Kidney tubule cell (primary cell): Measurements from ENCODE around the gene MICU2.
"Not testable (repeated sequence)": the region's sequence is repeated elsewhere in the genome, so short reads cannot be mapped to it uniquely, and the experiment has no call there.

Experiments used
- DNase-seq: peaks from one replicate; pipeline ENCODE4 v3.0.0-alpha.2; 2018; ENCODE audit warnings: low spot score

Gene MICU2

DNA sequence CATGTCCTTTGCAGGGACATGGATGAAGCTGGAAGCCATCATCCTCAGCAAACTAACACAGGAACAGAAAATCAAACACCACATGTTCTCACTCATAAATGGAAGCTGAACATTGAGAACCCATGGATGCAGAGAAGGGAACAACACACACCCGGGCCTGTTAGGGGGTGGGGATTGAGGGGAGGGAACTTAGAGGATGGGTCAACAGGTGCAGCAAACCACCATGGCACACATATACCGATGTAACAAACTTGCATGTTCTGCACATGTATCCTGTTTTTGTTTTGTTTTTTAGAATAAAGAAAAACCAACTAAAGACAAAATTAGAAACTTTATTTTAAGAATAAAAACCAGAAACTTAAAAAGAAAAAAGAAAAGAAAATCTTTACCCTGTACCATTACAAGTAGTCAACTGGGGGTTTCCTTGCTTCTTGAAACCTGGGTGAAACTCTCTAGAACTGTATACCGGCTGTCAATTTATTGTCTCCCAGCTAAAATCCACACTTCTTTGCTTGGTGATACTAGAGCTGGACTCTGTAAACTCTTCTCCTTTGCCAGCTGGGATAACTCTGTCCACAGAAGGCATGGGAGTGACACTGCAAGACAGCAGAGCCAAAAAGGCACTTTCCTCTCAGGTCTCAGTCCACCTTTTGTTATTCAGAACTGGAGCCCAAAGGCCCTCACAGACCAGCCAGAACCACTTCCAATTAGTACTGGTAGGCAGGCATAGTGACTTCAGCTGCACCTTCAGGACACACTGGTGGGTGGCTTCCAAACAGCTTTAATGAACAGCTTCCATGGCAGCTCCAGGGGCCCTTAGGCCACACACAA, 9.0 kb downstream of the MICU2 start:
- DNase-seq: no peak

DNA sequence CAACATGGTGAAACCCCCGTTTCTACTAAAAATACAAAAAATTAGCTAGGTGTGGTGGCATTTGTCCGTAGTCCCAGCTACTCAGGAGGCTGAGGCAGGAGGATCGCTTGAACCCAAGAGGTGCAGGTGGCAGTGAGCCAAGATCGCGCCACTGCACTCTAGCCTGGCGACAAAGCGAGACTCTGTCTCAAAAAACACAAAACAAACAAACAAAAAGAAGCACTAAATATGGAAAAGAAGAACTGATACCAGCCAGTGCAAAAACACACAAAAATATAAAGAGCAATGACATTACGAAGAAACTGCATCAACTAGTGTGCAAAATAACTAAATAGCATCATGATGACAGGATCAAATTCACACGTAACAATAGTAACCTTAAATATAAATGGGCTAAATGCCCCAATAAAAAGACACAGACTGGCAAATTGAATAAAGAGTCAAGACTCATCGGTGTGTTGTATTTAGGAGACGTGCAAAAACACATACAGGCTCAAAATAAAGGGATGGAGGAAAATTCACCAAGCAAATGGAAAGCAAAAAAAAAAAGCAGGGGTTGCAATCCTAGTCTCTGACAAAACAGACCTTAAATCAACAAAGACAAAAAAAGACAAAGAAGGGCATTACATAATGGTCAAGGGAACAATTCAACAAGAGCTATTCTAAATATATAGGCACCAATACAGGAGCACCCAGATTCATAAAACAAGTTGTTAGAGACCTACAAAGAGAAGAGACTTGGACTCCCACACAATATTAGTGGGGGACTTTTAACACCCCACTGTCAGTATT, 13.1 kb downstream of the MICU2 start:
- not testable (repeated sequence) for DNase-seq

DNA sequence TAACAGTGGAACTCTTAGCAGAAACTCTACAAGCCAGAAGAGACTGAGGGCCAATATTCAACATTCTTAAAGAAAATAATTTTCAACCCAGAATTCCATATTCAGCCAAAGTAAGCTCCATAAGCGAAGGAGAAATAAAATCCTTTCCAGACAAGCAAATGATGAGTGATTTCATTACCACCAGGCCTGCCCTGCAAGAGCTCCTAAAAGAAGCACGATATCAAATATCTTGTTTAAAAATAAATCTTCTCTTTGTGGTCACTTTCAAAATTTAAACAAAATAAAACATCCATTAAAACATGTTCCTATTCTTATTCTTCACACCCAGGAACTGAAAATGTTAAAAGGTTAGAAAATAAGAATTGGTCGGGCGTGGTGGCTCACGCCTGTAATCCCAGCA, 13.7 kb downstream of the MICU2 start:
- DNase-seq: no peak

DNA sequence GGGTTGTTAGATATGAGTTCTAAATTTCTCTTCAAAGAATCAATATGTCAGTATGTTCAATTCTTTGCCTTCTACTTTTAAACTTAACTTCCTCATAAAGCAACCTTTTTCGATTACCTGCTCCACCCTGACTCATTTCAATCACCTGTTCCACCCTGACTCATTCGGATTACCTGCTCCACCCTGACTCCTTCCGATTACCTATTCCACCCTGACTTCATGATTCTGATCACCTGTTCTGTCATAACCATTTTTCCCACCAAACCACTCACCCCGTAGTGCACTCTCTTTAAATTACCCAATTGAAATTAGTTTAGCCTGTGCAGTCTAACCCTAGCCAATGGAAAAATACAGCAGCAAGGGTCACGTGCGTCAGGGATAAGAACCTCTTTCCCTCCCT, 14.5 kb downstream of the MICU2 start:
- not testable (repeated sequence) for DNase-seq

DNA sequence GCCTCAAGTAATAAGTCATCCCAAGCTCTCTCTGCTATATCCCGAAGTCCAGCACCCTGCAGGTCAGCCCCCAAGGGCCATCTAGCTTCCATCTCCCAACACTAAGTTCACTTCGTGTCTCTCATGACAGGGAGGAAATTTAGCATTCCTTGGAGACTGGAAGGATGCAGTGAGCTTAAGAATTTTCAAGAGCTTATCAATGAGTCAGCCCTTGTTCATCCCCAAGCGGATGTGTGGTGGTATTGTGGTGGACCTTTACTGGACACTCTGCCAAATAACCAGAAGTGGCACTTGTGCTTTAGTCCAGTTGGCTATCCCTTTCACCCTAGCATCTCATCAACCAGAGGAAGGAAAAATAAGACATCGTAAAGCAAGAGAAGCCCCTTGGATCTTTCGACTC, 15.6 kb downstream of the MICU2 start:
- peak; percentile 62 for DNase-seq

DNA sequence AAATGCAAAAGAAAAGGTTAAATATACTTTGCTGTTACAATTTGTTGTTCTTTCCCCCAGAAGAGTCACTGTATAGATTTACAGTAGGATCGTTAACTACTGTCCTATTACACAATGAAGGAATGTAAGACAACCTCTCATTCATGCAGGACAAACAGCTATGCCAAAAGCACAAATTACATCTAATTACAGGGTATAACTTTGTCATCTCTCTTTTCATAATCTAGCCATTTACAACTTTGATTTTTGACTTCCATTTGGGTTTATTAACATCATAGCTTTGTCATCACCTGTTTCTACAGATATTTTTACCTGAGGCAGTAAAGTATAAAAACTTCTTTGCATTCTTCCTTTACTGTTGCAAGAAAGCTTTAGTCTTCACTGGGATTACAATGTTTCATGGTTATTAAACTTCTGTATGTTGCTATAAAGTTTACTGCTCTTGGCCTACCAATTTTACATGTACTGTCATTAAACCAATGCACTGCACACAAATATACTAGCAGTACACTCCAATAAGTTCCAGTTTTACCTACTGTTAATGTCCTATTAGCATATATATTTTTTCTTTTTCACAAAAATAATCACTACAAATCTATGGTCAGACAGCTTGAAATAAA, 18.9 kb downstream of the MICU2 start:
- no peak for DNase-seq

DNA sequence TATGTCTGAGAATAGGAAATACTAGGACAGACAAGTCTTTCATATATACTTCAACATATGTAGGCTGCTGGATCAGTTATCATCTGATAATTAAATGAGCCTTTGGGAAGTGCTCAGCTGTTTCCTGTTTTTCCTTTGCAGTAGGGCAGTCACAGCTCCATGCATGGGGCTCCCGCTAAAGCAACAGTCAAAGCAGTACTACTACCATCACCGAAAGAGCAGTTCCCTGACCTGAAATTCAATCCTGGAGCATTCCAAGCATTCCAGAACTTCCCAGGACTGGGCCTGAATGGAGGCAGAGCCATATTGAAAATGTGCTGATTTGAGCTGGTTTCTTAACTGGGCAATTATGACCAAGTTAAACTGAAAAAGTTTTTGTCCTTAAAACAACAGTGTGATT, 20.5 kb downstream of the MICU2 start:
- DNase-seq: peak; percentile 57

DNA sequence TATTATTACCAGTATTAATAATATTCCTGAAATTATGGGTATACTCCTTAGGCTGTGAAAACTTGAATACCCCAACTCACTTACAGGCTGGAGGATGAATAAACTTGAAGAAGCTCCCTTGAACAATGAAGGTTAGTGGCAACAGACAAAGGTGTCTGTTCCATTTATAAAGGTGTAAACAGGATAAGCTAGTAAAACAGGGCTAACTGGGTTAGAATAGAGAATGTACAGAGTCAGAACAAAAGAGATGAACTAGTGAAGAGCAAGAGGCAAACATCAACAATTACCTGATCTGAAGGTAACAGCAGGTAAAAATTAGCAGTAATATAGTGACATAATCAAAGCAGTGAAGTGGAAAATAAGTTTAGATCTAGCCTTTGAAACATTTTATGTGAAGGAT, 23.2 kb downstream of the MICU2 start:
- DNase-seq: no peak

DNA sequence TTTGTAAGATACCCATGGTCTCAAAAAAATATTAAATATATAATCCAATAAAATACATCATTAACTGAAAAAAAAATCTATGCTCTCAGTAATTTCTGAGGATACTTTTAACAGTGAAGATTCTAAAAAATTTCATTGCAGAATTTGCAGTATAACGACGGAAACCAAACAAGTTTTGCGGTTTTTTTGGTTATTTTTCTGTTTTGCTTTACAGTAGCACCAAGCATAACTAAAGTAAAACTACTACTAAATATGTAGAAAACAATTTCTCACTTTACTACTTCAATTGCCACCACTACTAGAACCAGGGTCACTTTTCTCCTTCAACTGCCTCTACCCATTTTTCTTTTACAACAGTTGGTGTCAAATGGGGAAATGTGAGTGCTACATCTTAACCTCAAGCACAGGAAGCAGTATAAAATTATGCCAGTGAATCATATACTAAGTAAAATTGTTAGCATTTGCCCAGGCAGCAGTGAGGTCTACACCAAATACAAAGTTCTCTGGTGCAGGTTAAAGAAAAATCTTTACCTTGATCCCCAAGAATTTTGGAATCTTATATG, 24.1 kb downstream of the MICU2 start:
- DNase-seq: peak; percentile 30

DNA sequence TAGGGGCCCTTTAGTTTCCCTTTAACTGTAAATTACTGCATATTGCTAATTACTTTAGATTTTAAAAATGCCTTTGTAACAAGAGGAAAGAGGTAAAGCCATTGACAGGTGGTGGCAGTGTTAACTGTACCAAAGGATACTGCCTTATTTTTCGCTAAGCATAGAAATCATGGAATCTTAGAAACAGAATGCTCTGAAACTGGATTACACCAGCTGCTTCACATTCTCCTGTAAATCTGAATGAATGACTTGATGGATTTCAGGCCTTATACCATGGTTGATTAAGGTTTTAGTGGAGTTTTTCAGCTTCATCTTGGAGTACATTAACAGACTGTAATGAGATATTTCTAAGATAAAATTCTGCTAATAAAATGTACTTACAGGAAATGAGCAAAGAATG, 25.2 kb downstream of the MICU2 start:
- no peak for DNase-seq

DNA sequence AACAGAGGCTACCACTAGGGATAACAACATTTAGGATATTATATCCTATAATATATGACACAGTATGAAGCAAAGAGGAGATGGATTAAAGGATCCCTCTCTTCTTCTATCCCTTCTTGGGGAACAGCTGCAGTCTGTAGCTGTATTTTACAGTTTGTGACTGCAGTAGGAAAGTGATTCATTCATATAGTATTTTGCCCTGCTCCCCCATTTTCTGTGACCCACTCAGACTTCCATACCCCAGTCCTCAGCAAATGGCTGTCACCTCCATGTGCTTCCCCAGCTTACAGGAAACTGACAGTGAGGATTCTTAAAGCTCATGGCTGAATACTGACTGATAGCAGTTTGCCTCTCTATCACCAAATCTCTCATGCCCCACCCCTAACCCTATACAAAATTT, 27.5 kb downstream of the MICU2 start:
- peak; percentile 30 for DNase-seq

DNA sequence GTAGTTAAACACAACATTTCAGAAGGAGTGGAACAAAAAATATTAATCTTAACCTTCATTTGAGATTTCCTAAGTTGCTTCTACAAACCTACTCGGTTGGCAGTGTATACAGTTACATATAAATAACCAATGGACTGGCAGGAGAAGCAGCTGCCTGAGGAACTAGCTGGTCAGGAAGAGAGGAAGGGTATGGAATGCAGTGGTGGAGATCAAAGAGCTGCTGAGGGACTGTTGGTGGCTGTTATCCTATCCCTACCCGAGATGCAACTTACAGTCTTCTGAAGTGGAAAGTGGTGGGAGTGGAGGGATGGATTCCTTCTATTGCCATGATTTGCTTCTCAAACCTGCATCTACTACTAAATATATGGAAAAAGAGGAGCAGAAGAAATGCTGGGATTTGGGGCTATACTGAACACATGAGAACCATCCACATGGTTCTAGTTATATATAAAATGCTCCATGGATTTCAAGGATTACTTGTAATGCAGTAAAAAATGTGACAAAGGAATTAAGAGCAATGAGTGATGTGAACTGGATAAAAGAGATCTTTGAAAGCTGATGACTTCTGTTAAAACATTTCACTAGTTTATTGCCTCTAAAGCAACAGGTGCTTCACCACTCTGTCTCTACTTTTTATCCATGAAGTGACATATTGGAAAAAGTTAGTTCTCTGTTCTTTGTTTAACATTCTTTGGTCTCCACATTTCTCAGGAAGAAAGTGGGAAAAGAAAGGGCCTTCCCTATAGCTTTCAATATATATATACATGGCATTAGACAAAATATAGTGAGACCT, 29.9 kb downstream of the MICU2 start:
- DNase-seq: no peak

DNA sequence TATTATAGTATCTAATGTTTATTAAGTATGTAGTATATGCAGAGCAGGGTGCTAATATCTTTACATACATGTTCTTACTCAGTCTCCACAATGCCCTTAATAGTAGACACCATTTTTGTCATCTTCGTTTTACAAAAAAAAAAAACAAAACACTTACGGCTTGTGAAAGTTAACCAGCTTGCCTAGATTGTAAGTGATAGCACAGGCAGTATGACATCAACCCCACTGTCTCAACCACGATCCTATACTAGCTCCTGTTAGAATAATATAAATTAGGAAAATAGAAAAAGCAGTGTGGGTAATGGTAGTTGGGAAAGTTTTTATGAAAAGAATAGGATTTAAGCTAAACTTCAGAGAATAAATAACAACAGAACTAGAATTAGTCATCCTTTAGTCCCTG, 34.3 kb downstream of the MICU2 start:
- no peak for DNase-seq

DNA sequence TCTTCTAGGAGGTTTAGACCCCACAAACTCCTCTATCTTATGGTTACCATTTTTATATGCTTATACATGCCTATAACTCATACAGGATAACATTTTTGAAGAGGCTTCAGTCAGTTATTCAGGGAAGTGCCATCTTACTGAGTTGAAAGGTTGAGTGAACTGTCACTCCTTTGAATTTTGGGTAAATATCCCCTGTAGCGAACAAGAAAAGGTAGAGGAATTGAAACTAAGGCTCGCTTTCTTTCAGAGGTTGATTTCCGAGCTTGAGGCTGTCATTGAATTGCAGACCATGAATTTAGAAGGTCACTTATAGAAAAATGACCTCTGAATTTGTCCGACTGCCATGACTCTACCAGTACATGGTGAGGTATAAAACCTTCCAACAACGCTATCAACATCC, 35.1 kb downstream of the MICU2 start:
- DNase-seq: no peak

DNA sequence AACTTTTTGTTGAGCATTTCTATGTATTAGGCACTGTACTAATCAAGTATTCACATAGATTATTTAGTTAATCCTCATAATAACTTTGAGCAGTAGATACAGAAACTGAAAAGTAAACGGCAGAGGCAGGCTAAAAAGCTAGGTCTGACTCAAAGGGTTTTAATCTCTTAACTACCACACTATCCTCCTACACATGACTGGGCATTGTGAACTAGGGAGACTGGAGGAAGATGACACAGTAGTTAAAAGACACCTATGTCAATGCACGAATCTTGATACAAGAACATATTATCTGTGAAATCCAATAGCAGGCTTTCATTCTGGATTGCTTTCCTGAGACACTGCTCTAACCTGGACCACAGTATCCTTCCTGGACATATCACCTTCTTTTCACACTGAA, 36.3 kb downstream of the MICU2 start:
- DNase-seq: peak; percentile 39

DNA sequence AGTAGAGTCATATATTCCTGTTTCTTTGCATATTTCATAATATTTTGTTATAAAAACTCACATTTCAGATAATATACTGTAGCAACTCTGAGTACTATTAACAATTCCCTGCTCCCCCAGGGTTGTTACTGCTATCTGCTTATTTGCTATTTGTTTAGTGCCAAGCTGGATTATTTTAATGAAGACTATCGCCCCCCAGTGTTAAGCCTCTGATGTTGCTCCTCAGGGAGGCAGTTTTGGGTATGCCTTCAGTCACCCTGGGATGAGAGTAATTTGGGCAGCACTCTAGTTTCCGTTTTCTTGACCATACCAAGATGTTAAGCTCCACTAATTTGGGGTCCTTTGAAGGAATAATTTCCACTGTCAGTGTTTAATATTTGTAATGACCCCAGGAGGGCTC, 46.0 kb downstream of the MICU2 start:
- DNase-seq: no peak

DNA sequence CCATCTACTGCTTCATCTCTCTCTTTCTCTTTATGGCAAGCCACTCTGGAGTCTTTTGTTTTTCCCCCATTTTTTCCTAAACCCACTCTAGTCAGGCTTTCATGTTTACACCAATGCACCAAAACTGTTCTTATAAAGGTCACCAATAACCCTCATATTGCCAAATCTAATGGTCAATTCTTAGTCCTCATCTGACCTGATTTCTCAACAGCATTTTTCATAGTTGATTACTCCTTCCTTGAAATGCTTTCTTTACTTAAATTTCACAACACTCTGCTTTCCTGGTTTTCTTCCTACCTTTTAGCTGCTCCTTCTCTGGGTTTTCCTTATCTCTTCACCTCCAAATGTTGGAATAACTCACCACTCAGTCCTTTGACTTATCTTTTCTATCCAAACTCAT, 47.9 kb downstream of the MICU2 start:
- no peak for DNase-seq

DNA sequence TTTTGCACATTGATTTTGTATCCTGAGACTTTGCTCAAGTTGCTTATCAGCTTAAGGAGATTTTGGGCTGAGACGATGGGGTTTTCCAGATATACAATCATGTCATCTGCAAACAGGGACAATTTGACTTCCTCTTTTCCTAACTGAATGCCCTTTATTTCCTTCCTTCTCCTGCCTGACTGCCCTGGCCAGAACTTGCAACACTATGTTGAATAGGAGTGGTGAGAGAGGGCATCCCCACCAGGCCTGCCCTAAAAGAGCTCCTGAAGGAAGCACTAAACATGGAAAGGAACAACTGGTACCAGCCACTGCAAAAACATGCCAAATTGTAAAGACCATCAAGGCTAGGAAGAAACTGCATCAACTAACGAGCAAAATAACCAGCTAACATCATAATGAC, 50.7 kb downstream of the MICU2 start:
- DNase-seq: not testable (repeated sequence)

DNA sequence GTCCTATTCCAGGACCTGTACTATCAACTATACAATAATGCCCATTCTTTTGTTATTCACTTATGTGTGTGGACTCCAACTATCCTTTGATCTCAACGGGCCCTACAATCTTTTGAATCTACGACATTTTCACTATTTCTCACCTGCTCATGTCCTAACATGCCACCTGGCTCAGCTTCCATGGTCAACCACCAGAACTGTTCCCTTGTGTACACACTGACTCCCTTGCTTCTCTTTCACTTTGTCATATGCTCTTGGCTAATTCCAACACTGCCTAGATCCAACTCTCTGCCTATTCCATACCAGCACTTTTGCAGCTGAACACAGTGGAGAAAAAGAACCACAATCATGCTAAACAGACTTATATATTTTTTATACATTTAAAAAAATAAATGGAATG, 53.1 kb downstream of the MICU2 start:
- no peak for DNase-seq

DNA sequence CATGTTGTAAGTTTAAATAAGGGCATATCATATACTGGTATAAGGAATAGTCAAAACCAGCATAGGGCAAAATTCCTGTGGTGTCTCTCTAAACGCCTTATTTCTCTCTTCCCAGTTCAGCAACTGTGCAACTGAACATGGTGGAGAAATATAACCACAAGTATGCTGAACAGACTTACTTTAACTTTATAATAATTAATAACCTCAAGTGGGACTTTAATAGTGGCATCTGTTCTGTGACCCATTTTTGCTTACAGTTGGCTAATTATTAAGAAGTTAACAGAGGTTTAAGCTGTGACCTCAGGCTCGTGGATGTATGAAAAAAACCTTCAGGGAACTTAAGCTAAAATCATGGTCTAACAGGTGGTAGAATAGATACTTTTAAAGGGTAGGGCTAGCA, 54.3 kb downstream of the MICU2 start:
- DNase-seq: peak; percentile 69

DNA sequence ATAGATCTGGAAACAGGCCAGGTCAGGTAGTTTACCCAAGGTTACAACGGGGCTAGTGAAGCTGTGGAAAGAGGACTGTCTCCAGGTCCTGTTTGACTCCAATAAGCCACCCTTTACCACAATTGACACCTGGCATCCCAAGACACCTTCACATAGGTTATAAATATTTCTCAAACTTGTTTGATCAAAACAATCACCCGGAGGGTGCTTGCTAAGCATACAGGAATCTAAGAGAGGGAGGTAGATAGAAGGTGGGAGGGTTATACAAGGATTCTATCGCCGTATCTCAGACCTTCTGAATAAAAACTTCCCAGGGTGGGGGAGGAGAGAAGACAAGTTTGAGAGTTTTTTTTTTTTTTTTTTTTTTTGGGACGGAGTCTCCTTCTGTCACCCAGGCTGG, 55.4 kb downstream of the MICU2 start:
- no peak for DNase-seq

DNA sequence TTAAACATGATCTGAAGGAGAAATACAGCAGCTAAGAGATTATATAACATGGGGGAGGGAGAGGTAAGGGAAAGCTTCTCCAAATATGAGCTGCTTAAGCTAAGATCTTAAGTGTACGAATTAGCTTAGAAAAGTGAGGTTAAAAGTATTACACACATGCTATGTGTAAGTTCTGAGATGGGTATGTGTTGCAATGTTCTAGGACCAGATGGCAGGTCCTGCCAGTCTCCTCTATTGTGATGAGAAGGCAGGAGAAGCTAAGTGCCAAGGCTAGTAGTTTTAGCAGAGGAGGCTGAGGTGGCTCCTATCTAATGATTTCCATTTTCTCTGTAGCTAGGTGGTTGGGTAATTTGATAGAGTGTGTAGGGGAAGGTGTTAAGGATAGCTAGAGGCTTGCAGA, 57.6 kb downstream of the MICU2 start:
- DNase-seq: no peak
